A673 (cell line): ENCODE measurements around the gene CENPV. TPM values are rescaled to one million over a fixed set of nuclear protein-coding genes. Genes with fewer than 3 reads are reported as not detected.
"Not testable (repeated sequence)": the region's sequence is repeated elsewhere in the genome, so short reads cannot be mapped to it uniquely, and the experiment has no call there.

Experiments
- BruUV-seq: library from RNA; stranded (reverse); fragments of 400-500 nt; replicated peaks from 2 replicates; lab custom pipeline; 2021; lab: Mats Ljungman, UMichigan
- CTCF ChIA-PET: fragments of 300-600 bp; sonication (Branson Sonifier 250); formaldehyde crosslinking; loops from one replicate; lab custom pipeline; 2022; ENCODE audit warnings: antibody characterized with exemption; lab: Charles Lee
- POLR2A ChIA-PET: fragments of 300-600 bp; sonication (Branson Sonifier 250); formaldehyde crosslinking; loops from one replicate; lab custom pipeline; 2022; ENCODE audit warnings: antibody characterized with exemption; ENCODE audit not compliant: low non-redundant PET; lab: Charles Lee
- DNase-seq: peaks from one replicate; pipeline ENCODE4 v3.0.0-alpha.2; 2015; ENCODE audit warnings: low spot score
- H3K27ac ChIP-seq: fragments of 200-600 bp; sonication (generic); 2 replicates; pipeline ENCODE4 v1.5.1; 2016; ENCODE audit warnings: mixed run types, low read depth, mild to moderate bottlenecking, mixed read lengths, antibody characterized with exemption, low read length; ENCODE audit not compliant: poor library complexity, severe bottlenecking
- H3K27me3 ChIP-seq: fragments of 200-600 bp; sonication (generic); replicated peaks from 2 replicates; pipeline ENCODE4 v1.6.1; 2017; ENCODE audit warnings: mixed run types, low read depth, mild to moderate bottlenecking, mixed read lengths, antibody characterized with exemption, low read length; ENCODE audit not compliant: insufficient read depth, poor library complexity
- H3K36me3 ChIP-seq: fragments of 200-600 bp; sonication (generic); 2 replicates; pipeline ENCODE4 v1.6.1; 2016; ENCODE audit warnings: mixed run types, mild to moderate bottlenecking, mixed read lengths, antibody characterized with exemption, low read length; ENCODE audit not compliant: insufficient read depth, poor library complexity, severe bottlenecking
- H3K4me1 ChIP-seq: fragments of 200-600 bp; sonication (generic); 2 replicates; pipeline ENCODE4 v1.6.1; 2017; ENCODE audit warnings: mixed run types, mild to moderate bottlenecking, mixed read lengths, antibody characterized with exemption, low read length; ENCODE audit not compliant: insufficient read depth, poor library complexity, severe bottlenecking
- H3K4me3 ChIP-seq: fragments of 200-600 bp; sonication (generic); 2 replicates; pipeline ENCODE4 v1.5.1; 2016; ENCODE audit warnings: low read depth, mixed run types, mild to moderate bottlenecking, mixed read lengths, low read length; ENCODE audit not compliant: poor library complexity, severe bottlenecking
- H3K9me3 ChIP-seq: fragments of 200-600 bp; sonication (generic); 2 replicates; pipeline ENCODE4 v1.6.1; 2016; ENCODE audit warnings: mixed run types, low read depth, mild to moderate bottlenecking, mixed read lengths, antibody characterized with exemption, low read length; ENCODE audit not compliant: poor library complexity, severe bottlenecking
- CTCF ChIP-seq: fragments of 300-800, 200-600 bp; sonication (generic); conservative IDR thresholded peaks from 2 replicates; pipeline ENCODE4 v1.5.1; 2017; ENCODE audit warnings: low read depth, mild to moderate bottlenecking, antibody characterized with exemption, low read length, moderate library complexity, mixed read lengths
- EZH2 ChIP-seq: fragments of 200-600 bp; sonication (generic); IDR thresholded peaks from 2 replicates; pipeline ENCODE4 v1.6.1; 2017; ENCODE audit warnings: borderline replicate concordance, low read depth, mild to moderate bottlenecking, mixed read lengths, antibody characterized with exemption, low read length; ENCODE audit not compliant: poor library complexity, severe bottlenecking
- intact Hi-C: fragments of 100-400 bp; cut with micrococcal nuclease; formaldehyde crosslinking; loops from one replicate; pipeline ENCODE4 v1.10.0; 2022; ENCODE audit not compliant: unreplicated experiment
- total RNA-seq: library from RNA; stranded (reverse); gene quantifications from 2 replicates; pipeline ENCODE4 v1.2.3, GENCODE V29; 2021

Gene CENPV
- total RNA-seq, 1 experiment from 2014 or later, result 147 TPM

- Histone ChIP-seq H3K9me3 (no peaks in the 10 kb centered on the region), H3K36me3 (no peaks in the 10 kb centered on the region), H3K27me3 (no peaks in the 10 kb centered on the region), H3K4me1 (no peaks in the 10 kb centered on the region), H3K27ac (no peak overlapping the region), H3K4me3 (no peak overlapping the region)
- intact Hi-C loops, result no loop called here
- no TSS peak for BruUV-seq
- POLR2A ChIA-PET, result interaction anchor here (0.6 kb wide), 1 partner anchor 89 kb away, joined by 5 read pairs; no protein-coding TSS in a partner anchor
- TF ChIP-seq EZH2, result no peak
- no peak for TF ChIP-seq CTCF
- no peak for DNase-seq
- CTCF ChIA-PET, result interaction anchor here (0.5 kb wide), 1 partner anchor 13 kb away, joined by 3 read pairs; no protein-coding TSS in a partner anchor
Measured at GRCh38 chr17:16298140-16298662, 55.1 kb downstream of the CENPV start.

- Histone ChIP-seq H3K9me3 (no peaks in the 10 kb centered on the region), H3K4me3 (no peak overlapping the region), H3K27ac (no peak overlapping the region), H3K4me1 (no peaks in the 10 kb centered on the region), H3K27me3 (no peaks in the 10 kb centered on the region), H3K36me3 (no peaks in the 10 kb centered on the region)
- TF ChIP-seq CTCF (no peak), EZH2 (no peak)
- POLR2A ChIA-PET, result no interaction called here
- CTCF ChIA-PET, result interaction anchor here (0.5 kb wide), 1 partner anchor 12 kb away, joined by 3 read pairs; no protein-coding TSS in a partner anchor
- intact Hi-C loops, result no loop called here
- no TSS peak for BruUV-seq
- no peak for DNase-seq
Measured at GRCh38 chr17:16297367-16298139, 55.7 kb downstream of the CENPV start.

- H3K4me1 ChIP-seq, H3K9me3 ChIP-seq, H3K27me3 ChIP-seq, CTCF ChIA-PET, DNase-seq, H3K27ac ChIP-seq, H3K36me3 ChIP-seq, intact Hi-C loops, H3K4me3 ChIP-seq, POLR2A ChIA-PET, BruUV-seq: not testable (repeated sequence)
Measured at GRCh38 chr17:16296072-16296471, 57.2 kb downstream of the CENPV start.
